Fibroblast of lung (primary cell): ENCODE measurements around the gene EYA2. TPM values are rescaled to one million over a fixed set of nuclear protein-coding genes. Genes with fewer than 3 reads are reported as not detected.

Source experiments
- DNase-seq, 2 donors: peaks; one replicate each; pipeline versions ENCODE4 v3.0.0 to v3.0.0-alpha.2; 2010; ENCODE audit warnings: low read depth in 2 of 2
- H2AFZ ChIP-seq: 2 replicates; pipeline ENCODE4 v1.5.1; 2012; ENCODE audit warnings: low read length, control low read depth, inconsistent platforms
- H3K27ac ChIP-seq: 2 replicates; pipeline ENCODE4 v1.5.1; 2011; ENCODE audit warnings: low read length, control low read depth; ENCODE audit not compliant: insufficient read depth
- H3K27me3 ChIP-seq: 2 replicates; pipeline ENCODE4 v1.5.1; 2011; ENCODE audit warnings: mild to moderate bottlenecking, low read length; ENCODE audit not compliant: control insufficient read depth, insufficient read depth
- H3K36me3 ChIP-seq: 2 replicates; pipeline ENCODE4 v1.5.1; 2011; ENCODE audit warnings: low read length; ENCODE audit not compliant: control insufficient read depth, insufficient read depth
- H3K4me1 ChIP-seq: 2 replicates; pipeline ENCODE4 v1.5.1; 2011; ENCODE audit warnings: low read length; ENCODE audit not compliant: control insufficient read depth, insufficient read depth; ENCODE audit errors: extremely low read depth
- H3K4me2 ChIP-seq: 2 replicates; pipeline ENCODE4 v1.5.1; 2011; ENCODE audit warnings: low read length, control low read depth; ENCODE audit not compliant: insufficient read depth; ENCODE audit errors: extremely low read depth
- H3K4me3 ChIP-seq, 4 experiments: fragments of 200-600 bp in 1 of 4; sonication (generic) in 1 of 4; replicated peaks in 1 of 4; 2 replicates each; pipeline ENCODE4 v1.5.1; 2011 to 2016; ENCODE audit warnings: low read length in 4 of 4, low read depth in 3 of 4, mild to moderate bottlenecking in 3 of 4, control low read depth in 2 of 4, inconsistent platforms in 1 of 4, mixed read lengths in 1 of 4; ENCODE audit not compliant: insufficient read depth in 1 of 4; ENCODE audit errors: control extremely low read depth in 1 of 4
- H3K79me2 ChIP-seq: 2 replicates; pipeline ENCODE4 v1.5.1; 2012; ENCODE audit warnings: mild to moderate bottlenecking, low read length, inconsistent platforms; ENCODE audit not compliant: control insufficient read depth, insufficient read depth
- H3K9ac ChIP-seq: 2 replicates; pipeline ENCODE4 v1.5.1; 2011; ENCODE audit warnings: mild to moderate bottlenecking, low read length, control low read depth; ENCODE audit not compliant: insufficient read depth
- H3K9me3 ChIP-seq: 2 replicates; pipeline ENCODE4 v1.5.1; 2012; ENCODE audit warnings: low read depth, low read length; ENCODE audit not compliant: control insufficient read depth, insufficient read depth
- H4K20me1 ChIP-seq: 2 replicates; pipeline ENCODE4 v1.5.1; 2011; ENCODE audit warnings: low read length; ENCODE audit not compliant: control insufficient read depth, insufficient read depth; ENCODE audit errors: extremely low read depth
- CTCF ChIP-seq, 2 donors: IDR thresholded peaks in 1 of 2; conservative IDR thresholded peaks in 1 of 2; 1 replicate in 1 of 2; 2 replicates in 1 of 2; pipeline ENCODE4 v1.5.1; 2011 to 2012; ENCODE audit warnings: low read length in 2 of 2, control low read depth in 1 of 2, inconsistent platforms in 1 of 2, low read depth in 1 of 2, mild to moderate bottlenecking in 1 of 2
- EZH2 ChIP-seq: IDR thresholded peaks from 2 replicates; pipeline ENCODE4 v1.5.1; 2012; ENCODE audit warnings: low read length, control low read depth, mild to moderate bottlenecking; ENCODE audit errors: missing control alignments
- polyA plus RNA-seq, 2 donors: library from polyadenylated mRNA; depleted of rRNA in 1 of 2; stranded (reverse) in 1 of 2; unstranded in 1 of 2; fragments of >200 nt; gene quantifications; 2 replicates each; pipeline ENCODE4 v1.2.1, GENCODE V29; 2011 to 2012; ENCODE audit warnings: missing spikeins in 1 of 2
- total RNA-seq: library from RNA; depleted of rRNA; stranded (reverse); fragments of >200 nt; gene quantifications from 2 replicates; pipeline ENCODE4 v1.2.1, GENCODE V29; 2014

Gene EYA2
- total and polyA plus RNA-seq, 2 donors (not counting 1 experiment from before 2014, with no cell fraction given), result 0.37 to 1.7 TPM

GRCh38 chr20:47187450-47188195 lies 293.0 kb downstream of the EYA2 start:
- Histone ChIP-seq H3K9ac (no peak overlapping the region), H2AFZ (no peak overlapping the region), H3K4me2 (no peak overlapping the region), H3K79me2 (no peaks in the 10 kb centered on the region), H3K36me3 (no peaks in the 10 kb centered on the region), H3K9me3 (no peaks in the 10 kb centered on the region), H3K4me3 (no peak overlapping the region), H3K27me3 (no peaks in the 10 kb centered on the region), H4K20me1 (no peaks in the 10 kb centered on the region), H3K4me1 (no peaks in the 10 kb centered on the region), H3K27ac (no peak overlapping the region)
- TF ChIP-seq CTCF (conservative IDR thresholded peaks at IDR 0.05 in 1 of 2, IDR thresholded peaks at IDR 0.05 in 1 of 2; ENCODE audit: low read depth in 1 of 2, low read length in 2 of 2) (no peak), EZH2 (no peak)
- no peak for DNase-seq

- TF ChIP-seq CTCF (conservative IDR thresholded peaks at IDR 0.05 in 1 of 2, IDR thresholded peaks at IDR 0.05 in 1 of 2; ENCODE audit: low read depth in 1 of 2, low read length in 2 of 2) (no peak), EZH2 (no peak)
- Histone ChIP-seq H3K4me1 (no peaks in the 10 kb centered on the region), H4K20me1 (no peaks in the 10 kb centered on the region), H3K27ac (no peak overlapping the region), H3K27me3 (no peaks in the 10 kb centered on the region), H3K79me2 (no peaks in the 10 kb centered on the region), H2AFZ (no peak overlapping the region), H3K9ac (no peak overlapping the region), H3K36me3 (no peaks in the 10 kb centered on the region), H3K4me3 (no peak overlapping the region), H3K9me3 (no peaks in the 10 kb centered on the region), H3K4me2 (no peak overlapping the region)
- DNase-seq, result no peak
Observed at GRCh38 chr20:47188540-47188939, 293.9 kb downstream of the EYA2 start.

GRCh38 chr20:47189060-47189459 lies 294.4 kb downstream of the EYA2 start:
- H3K27ac ChIP-seq, result no peak overlapping the region
- no peaks in the 10 kb centered on the region for H3K9me3 ChIP-seq
- peak in 1 of 2 donors; percentile 19 for DNase-seq
- H4K20me1 ChIP-seq, result no peaks in the 10 kb centered on the region
- no peaks in the 10 kb centered on the region for H3K79me2 ChIP-seq
- no peak overlapping the region for H3K9ac ChIP-seq
- H3K36me3 ChIP-seq, result no peaks in the 10 kb centered on the region
- no peaks in the 10 kb centered on the region for H3K27me3 ChIP-seq
- no peak overlapping the region for H2AFZ ChIP-seq
- TF ChIP-seq CTCF (conservative IDR thresholded peaks at IDR 0.05 in 1 of 2, IDR thresholded peaks at IDR 0.05 in 1 of 2; ENCODE audit: low read depth in 1 of 2, low read length in 2 of 2) (no peak), EZH2 (no peak)
- no peak overlapping the region for H3K4me3 ChIP-seq
- H3K4me2 ChIP-seq, result no peak overlapping the region
- H3K4me1 ChIP-seq, result no peaks in the 10 kb centered on the region
